HG03520 (cell line): ENCODE measurements around the gene AGAP2.

Experiments used
- ATAC-seq: cut with Tn5 transposase; IDR thresholded peaks from one replicate; pipeline ENCODE4 v1.9.1; 2021; ENCODE audit warnings: mild to moderate bottlenecking, moderate library complexity; ENCODE audit not compliant: unreplicated experiment

Gene AGAP2

DNA sequence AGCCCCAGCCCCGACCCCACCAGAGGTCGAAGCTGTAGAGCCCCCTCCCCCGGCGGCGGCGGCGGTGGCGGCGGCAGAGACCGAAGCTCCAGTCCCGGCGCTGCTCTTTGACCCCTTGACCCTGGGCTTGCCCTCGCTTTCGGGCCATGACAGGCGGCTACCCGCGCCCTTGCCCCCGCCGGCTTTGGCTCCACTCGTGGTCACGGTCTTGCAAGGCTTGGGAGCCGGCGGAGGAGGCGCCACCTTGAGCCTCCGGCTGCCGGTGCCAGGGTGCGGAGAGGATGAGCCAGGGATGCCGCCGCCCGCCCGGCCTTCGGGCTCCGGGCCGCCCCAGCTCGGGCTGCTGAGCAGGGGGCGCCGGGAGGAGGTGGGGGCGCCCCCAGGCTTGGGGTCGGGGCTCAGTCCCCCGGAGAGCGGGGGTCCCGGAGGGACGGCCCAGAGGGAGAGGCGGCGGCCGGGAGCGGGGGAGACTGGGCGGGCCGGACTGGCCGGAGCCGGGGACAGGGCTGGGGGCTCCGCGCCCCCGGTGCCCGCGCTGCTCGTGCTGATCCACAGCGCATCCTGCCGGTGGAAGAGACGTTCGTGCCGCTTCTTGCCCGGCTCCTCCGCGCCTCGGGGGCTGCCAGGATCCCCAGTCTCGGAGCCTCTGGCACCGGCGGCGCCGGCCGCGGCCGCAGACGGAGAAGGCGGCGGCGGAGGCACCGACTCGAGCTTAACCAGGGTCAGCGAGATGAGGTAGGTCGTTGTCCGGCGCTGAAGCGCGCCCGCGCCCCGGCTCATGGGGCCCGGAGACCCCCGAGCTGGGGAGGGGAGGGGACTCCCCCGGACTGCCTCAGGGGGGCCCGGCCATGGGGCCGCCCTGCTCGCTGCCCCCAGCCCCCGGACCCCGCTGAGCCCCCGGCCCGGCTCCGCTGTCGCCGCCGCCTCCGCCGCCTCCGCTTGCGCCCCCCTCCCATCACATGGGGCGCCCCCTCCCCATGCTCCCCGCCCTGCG is 778 bp downstream of the AGAP2 start:
- ATAC-seq, result no peak

DNA sequence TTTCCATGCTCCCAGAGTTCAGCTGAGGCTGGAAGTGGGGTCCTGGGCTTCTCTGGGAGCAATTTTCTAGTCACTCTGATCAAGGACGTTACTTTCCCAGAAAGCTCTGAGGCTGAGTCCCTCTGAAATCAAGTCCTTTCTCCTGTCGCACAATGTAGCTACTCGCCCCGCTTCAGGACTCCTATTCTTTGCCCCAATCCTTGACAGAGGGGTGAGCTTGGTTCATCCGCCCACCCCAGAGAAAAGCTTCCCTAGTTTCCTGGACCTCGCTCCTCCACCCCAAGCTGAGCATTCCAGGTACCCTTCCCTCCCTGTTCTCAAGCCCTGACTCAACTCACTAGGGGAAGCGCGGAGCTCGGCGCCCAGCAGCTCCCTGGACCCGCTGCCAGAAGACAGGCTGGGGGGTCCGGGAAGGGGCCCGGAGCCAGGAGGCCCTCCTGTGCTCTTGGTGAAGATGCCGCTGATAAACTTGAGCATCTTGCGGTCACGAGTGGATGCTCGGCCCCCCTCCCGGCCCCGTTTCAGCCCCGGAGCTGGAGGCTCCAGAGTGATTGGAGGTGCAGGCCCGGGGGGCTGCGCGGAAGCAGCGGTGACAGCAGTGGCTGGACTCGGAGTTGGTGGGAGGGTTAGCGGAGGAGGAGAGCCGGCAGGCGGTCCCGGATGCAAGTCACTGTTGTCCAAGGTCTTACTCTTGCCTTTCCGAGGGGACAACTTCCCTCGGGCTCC is 1.6 kb downstream of the AGAP2 start:
- no peak for ATAC-seq

DNA sequence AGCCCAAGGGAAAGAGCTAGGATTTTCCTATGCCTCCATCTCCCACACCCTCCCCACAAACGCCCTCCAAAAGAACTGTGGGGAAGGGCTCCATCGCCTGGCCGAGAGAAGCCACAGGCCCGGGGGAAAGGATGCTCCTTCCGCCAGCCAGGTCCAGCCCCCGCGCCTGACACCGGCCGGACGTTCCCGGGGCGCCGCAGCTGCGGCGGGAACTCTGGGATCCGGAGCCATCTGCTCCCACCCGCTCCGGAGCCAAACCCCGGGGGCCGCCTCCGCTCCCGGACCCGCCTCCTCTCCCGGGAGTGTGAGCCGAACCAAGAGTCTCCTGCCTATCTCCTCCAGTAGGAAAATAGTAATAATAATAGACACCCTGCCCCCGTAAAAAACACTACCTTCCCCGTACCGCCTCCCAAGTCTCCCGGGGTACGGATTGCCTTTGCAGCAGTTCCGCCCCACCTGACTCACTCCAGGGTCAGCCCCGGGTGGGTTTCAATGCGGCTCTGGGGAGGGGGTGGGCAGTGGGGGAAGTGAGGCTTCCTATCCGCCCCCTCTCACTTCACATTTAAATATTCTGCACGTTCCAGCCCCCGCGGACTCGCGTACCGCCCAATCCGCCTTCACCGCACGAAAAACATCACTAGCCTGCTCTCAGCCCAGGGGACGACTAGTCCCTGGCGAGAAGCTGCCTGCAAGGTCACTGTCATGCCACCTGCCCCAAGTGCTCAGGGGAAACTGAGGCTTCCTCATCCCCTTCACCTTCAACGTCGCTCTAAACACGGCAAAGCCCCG is 2.4 kb downstream of the AGAP2 start:
- no peak for ATAC-seq

DNA sequence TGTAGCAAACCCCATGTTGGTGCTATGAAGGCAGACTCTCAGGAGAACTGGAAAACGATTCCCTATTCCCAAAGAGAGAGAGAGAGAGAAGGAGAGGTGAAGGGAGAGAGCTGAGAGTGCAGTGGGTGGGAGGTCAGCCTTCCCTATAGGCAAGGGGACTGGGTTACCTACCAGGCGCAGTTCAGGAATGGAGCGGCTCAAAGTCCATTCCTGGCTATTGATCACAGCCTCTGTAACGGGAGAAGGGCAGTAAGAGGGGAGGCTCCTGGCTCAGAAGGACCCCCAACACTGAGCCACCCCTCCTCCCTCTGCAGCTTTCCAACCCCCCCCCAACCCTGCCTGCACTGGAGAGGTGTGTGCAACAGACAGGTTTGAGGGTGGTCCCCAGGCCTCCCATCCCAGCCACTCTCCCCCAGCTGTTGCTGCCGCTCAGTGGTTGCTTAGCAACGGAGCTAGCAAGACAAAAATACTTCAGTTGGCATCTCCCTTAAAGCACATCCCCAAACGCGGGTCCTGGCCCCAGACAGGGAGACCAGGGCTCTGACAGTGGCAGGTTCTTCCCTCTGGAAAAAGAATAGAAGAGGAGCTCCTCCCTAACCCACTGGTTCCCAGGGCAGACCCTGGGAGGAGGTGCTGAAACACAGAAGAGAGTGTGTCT is 3.2 kb downstream of the AGAP2 start:
- ATAC-seq, result no peak

DNA sequence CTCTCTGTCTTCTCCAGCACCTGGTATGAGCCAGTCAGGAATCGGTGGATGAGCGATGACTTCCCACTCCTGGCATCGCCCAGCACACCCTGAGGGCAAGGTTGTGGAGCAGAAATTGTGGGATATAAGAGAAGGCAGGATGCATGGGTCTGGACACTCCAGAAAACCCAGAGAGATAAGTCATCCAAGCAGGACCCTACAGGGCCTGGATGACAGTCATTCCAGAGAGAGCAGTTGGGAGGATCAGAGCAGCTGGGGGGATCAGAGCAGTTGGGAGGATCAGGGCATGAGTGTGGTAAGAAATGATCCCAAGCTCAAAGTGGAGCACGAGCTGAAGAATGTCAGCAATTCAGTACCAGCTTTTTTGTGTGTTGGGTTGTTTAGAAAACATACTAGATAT is 4.0 kb downstream of the AGAP2 start:
- no peak for ATAC-seq

DNA sequence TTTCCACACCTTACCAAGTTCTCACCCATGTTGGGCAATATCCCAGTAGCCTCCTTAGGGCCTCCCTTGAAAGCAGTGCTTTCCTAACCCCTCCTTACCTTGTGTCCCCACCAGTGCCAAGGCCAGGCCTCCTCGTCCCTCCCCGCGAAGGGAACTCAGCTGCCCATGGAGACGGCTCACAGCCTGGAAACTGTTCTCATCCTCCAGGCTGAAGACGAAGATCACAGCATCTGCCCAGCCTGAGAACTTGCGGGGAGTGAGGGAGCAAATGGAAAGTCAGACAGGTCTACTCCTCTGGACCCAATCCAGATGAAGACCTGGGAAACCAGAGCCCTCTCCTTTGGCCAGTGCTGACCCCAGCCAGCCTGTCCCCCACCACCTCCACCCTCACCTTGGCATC is 4.6 kb downstream of the AGAP2 start:
- ATAC-seq, result no peak

DNA sequence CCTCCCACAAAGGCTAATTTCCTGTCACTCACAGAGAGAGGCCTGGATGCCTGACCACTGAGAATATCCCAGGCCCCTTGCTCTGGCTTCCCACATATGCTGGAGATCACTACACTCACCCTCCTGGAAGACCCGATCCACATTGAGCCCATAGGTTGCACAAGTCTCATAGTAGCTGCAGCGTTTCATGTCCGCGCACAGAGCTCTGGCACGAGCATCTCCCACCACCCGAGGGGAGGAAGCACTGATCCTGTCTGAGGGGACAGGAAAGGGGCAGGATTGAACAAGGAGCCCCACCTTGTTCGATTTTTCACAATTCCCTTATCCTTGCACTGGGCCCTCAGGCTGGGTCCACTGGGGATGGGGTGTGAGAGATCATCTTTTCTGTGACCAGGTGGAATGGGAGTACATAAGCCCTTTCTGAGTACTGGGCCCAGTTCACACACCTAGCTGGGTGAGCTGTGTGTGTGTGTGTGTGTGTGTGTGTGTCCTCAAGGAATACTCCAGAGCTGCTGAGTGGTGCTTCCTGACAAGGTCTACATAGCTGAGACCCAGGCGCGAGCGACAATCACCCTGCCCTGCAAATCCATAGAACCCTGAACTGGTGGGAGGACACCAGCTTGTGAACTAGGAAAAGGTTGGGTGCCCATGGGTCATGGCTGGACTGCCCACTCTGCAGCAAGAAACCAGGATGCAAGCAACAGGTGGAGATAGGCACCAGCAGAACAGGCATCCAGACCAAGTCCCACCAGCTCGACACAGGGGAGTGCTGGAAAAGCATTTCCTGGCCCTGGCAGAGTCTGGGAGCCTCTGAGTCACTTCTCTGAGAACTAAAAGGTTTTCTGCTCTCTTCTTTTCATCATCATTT is 5.6 kb downstream of the AGAP2 start:
- no peak for ATAC-seq

DNA sequence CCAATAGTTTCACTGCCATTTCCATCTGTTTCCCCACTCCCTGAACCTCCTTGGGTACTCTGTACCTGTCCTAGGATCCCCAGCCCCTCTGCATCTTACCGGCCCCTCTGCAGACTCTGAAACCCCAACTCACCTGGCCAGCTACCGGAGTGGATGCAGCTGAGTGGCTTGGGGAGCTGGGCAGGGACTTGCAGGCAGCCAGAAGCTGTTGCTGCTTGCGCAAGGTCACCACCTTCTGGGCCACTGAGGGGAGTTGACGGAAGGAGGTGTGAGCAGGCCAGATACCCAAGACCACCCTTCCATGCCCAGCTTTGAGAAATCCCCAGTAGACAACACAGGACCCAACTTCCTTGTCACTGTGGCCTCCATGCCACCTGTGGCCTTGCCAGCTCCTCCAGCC is 6.3 kb downstream of the AGAP2 start:
- ATAC-seq, result no peak

DNA sequence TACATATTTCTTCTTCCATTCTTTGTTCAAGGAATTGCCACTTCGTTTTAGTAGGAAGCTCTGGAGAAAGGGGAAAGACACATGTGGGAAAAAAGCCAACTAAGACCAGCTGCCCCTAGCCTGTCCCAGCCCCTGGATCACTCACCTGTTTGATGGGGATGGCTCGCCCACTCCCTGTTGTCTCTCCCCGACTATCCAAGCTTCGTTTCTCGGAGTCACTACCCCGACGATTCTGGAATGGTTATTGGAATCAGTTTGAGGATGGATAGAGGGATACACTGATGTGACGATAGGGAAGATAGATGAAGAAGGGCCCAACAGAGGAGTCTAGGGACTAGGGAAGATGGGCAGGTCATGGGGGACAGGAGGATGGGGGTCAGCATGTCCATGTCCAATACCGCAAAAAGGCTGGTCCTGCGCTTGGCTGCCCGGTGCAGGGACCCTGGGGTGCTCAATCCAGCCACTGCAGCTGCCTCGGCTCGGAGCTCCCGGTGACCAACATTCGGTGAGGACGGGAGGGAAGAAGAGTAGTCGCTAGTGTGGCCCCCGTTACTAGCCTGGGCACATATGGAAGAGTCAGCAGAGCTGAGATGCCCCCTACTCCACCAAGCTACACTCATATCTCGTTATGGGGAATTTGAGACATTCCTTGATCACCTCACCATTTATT is 7.0 kb downstream of the AGAP2 start:
- no peak for ATAC-seq

DNA sequence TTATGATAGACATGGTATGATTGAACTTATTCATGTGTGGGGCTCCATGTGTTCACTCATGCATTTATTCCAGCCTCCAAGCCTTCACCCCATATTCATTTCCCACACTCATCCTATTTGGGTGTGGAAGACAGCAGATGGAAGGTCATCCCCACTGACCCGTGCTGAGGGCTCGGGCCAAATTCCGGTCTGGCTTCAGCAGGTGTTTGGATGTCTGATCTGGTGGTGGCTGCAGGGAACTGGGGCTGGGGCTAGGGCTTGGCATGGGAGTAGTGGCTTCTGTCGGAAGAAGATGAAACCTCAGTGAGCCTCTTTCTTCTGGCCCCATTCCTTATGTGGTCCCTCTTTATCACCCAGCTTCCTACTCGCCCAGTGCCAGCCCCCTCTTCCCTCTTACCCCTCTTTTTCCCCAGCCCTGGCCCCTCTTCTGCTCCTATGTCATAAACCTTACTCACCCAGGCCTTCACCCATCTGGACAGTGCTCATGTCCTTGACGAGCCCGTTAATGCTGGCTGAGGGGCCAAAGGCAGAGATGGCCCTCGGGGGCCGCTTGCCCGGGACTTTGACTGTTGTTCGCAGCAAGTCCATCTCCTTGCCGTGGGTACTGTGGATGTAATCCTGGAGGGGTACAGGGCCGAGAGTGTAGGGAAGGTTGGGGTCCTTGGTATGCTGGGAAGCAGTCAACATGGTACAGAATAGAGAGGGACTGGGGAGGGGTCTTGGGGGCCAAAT is 8.0 kb downstream of the AGAP2 start:
- no peak for ATAC-seq

DNA sequence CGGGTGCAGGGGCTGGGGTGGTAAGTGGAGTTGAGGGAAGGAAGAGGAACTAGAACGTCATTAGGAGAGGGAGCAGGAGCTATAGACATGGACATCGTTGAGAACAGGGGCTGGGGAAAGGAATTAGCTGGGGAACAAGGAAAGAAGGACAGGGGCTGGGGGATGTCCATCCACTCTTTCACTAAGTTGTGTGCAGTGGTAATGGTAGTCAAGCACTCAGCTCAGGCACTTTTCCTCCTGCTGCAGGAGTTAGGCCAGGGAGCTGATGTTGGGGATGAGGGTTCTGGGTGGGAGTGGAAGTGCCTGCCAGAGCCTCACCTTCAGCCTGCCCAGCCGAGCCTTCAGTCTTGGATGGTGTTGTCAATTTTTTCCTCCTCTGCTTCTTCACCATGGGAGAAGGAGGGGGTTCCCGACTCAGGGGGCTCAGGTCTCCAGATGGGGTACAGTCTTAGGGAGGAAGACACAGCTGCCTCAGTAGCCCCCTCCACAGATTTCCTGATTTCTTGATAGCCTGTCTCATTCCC is 9.2 kb downstream of the AGAP2 start:
- ATAC-seq, result no peak

DNA sequence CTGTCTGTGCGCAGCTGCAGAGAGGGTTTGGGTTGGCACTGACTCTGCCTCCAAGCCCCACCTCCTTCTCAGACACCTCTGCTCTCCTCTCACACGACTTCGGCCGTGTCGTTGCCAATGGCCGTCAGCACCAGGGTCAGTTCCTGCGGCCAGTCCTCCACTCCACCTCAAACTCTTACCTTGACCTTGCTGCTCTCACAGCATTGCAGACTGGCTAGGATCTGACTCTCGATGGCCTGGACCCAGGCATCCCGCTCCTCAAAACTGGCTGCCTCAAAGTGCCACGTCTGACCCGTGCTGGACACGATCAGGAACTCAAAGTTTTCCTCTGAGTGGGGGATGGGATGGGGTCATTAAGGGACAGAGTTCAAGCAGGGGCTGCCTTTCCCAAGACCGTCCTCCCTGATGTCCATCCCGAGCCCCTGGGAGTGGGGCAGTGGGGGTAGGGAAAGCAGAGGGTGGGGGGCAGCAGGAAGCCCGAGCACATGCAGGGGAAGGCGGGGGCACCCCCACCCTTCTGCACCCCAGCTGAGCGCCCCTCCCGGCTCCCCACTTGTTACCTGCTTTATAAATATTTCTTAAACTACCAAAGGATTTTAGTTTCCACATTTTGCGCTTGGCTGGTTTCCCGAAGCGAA is 10.7 kb downstream of the AGAP2 start:
- no peak for ATAC-seq

DNA sequence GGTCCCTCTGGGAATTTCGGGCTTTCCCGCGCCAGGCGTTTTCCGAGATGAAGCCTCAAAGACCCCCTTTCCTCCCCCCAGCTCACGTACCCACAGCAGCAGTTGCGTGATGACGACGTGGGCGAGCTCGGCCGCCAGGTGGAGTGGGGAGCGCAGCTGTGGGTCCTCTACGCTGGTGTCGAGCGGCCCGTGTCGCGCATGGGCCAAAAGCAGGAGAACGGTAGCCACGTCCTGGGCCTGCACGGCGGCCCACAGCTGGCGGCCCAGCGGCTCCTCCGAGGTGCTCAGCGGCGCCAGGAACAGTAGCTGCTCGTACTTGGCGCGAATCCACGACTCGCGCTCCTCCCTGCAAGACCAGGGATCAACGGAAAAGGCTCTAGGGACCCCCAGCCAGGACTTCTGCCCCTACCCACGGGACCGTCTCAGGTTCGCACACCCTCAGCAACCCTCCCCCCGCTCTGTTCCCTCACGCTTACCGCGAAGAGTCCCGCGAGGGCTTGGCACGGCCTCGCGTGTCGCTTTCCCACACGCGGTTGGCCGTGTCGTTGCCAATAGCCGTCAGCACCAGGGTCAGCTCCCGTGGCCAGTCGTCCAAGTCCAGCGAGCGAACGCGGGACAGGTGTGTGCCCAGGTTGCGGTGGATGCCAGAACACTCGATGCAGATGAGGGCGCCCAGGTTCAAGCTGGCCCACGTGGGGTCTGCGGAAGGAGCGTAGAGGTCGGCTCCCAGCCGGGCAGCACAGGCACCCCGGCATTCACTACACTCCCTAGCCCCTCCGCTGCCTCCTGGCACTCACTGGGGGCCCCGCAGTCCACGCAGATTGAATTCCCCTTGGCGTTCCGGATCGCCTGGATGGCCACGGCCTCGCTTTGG is 11.4 kb downstream of the AGAP2 start:
- no peak for ATAC-seq

DNA sequence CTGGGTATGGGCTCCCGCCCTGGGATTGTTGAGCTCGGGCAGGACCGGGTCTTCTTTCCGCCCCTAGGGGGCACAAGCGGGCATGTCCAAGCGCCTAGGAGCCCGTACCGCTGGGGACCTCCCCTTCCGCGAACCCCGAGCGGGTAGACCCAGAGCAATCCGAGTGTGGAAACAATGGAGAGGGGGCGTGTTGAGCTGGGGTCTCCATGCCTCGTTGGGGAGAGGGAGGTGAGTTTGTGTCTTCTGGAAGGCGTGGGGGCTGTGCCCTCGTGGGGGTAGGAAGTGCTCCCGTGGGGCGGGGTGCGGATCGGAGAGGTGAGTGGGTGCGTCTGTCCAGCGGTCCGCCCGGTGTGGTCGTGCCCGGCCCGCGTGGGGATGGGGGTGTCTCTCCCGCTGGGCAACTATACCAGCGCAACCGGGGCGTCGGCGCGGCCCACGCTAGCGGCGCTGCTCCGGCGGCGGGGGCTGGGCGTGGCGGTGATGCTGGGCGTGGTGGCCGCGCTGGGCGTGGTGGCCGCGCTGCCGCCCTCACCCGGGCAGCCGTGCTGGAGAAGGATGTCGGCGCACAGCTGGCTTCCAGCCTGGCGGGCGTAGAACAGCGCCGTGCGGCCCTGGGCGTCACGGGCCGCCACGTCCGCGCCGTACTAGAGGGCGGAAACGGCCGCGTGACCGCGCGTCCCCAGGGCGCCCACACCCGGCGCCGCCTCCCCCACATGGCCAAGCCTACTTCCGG is 12.2 kb downstream of the AGAP2 start:
- ATAC-seq, result no peak

DNA sequence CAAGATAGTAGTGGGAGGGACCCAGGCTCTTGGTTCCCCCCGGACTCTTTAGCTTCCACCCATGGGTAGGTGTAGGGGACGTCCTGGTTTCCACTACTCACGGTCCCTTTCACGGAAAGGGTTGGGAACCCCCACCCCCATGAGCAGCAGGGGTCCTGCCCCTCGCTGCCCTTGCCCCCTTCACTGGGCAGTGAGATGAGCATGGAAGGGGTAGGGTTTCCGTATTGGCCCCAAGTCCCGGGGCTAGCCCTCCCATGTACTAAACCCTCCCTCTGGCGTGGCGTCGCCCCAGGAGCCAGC is 12.7 kb downstream of the AGAP2 start:
- ATAC-seq, result no peak

DNA sequence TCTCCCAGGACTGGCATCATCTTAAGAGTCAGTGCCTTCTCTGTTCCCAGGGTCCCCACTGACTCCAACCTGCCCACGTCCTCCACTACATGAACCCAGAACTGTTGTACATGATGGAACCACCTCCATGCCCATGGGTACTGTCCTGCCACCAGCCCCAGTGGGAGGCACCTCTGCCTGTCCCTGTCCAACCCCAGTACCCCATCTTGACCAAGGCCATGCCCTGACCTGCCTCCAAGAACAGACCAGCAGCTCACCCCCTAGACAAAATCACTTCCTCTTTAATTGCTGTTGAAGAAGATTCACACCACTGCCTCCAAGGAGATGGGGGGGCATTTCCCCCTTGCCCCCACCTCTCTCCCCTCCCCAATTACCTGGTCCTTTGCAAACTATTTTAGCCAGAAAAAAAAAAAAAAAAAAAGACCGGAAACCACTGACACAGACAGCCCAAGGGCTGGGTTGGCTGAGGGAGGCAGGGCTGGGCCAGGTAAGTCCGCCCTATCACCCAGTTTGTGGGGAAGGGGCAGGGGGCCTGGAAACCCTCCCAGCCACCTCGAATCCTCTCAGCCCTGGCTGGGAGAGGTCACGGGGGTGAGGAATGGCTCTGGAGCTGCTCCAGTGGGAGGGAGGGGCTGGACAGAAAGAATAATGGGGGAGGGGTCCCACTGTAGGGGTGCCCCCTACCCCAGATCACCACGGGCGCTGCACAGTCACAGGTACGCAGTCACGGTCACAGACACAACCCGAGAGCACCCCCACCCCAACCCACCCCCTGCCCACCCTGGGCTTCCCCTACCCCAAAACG is 13.4 kb downstream of the AGAP2 start:
- no peak for ATAC-seq
